Measurements from ENCODE around the gene YIF1A. TPM values are rescaled to one million over a fixed set of nuclear protein-coding genes. Genes with fewer than 3 reads are reported as not detected.

YIF1A gene
- total and polyA plus RNA-seq, 2 of the 4 experiments (the other 2 are of a cell fraction), result 128 to 207 TPM

DNA sequence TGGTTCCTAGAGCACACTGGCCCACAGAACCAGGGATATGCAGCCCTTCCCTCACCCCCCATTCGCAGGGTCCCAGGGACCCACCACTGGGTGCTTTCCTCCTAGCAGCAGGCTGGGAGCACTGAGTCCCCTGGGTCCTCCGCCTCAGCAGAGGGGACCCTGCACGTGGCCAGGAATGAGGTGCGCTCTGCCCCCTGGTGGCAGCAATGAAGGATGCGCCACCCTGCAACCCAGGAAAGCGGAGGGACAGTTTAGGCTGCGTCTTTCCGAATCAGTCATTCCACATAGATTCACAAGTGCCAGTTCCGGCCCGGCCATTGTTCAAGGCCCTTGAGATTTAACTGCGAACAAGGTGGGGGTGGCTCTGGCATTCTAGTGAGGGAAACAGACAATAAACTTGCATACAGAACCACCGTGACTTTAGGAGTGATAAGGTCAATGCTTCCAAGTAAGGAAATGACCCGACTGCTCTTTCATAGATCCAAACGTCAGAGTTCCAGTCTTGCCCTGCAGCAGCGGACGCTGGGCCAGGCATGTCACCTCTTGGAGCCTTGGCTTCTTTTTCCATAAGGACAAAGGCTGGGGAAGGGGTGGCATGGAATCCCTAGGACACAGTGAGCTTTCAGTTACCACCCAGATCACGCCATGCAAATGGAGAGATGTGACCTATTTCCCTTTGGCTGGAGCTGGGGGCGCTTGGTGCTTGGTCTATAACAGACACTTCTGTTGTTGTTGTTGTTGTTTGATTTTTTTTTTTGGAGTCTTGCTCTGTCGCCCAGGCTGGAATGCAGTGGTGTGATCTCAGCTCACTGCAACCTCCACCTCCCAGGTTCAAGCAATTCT lies 39.6 kb upstream of the YIF1A start:
- peak overlapping the region; percentile 90; the same call in 1 of the 2 replicates for H3K56ac ChIP-seq (ENCODE audit: extremely low read depth, insufficient read depth, low read length)
- H3K9me3 ChIP-seq (ENCODE audit: control insufficient read depth, insufficient read depth, low read length), result no peaks in the 10 kb centered on the region
- H2BK15ac ChIP-seq (ENCODE audit: low read depth, low read length), result peak overlapping the region; percentile 100; the same call in 2 of the 3 replicates
- peak overlapping the region; percentile 100 for H2BK120ac ChIP-seq (ENCODE audit: low read depth, low read length)
- no peak overlapping the region for H3K4me3 ChIP-seq (ENCODE audit: insufficient read depth, low read depth, low read length)
- peaks cover 0 to 48% of the 10 kb centered on the region in 2 experiments for H3K79me1 ChIP-seq (ENCODE audit: low read depth in 1 of 2, low read length in 2 of 2)
- peaks cover 43% of the 10 kb centered on the region for H3K4me1 ChIP-seq (ENCODE audit: control insufficient read depth, insufficient read depth, low read length)
- peak overlapping the region; percentile 100 for H3K14ac ChIP-seq (replicated peaks; ENCODE audit: low read depth, low read length)
- H2BK5ac ChIP-seq (ENCODE audit: low read depth, low read length, poor library complexity, severe bottlenecking), result peak overlapping the region; percentile 100
- peak overlapping the region; percentile 94 for H2AFZ ChIP-seq (replicated peaks; ENCODE audit: low read length, poor library complexity)
- no peaks in the 10 kb centered on the region for H3K27me3 ChIP-seq (ENCODE audit: control insufficient read depth, insufficient read depth, low read length)
- WGBS, 2 experiments (ENCODE audit: extremely low coverage in 2 of 2, insufficient read length in 1 of 2), result 15% methylated on average over 4 of the region's 19 CpGs; no CpG with 5 or more reads in 1 of the 2 experiments
- DNase-seq (peak; percentile 70), ATAC-seq (ENCODE audit: low read depth) (peak; percentile 73)
- BruUV-seq (replicated peaks), result no TSS peak
- CTCF ChIA-PET, result interaction anchor here (0.6 to 2.2 kb wide), 3 partner anchors 16 to 35 kb away, joined by 4 to 6 read pairs (median 4); no protein-coding TSS in a partner anchor
- H3K36me3 ChIP-seq (ENCODE audit: control insufficient read depth, insufficient read depth, low read length), result peaks cover 13% of the 10 kb centered on the region
- peak overlapping the region; percentile 35; the same call in 1 of the 2 replicates for H3K9ac ChIP-seq (ENCODE audit: low read depth, low read length)
- intact Hi-C loops (cut with micrococcal nuclease), result loop anchor here (1.0 kb wide), 3 partner anchors 16 to 106 kb away; partner anchors contain the start of gene YIF1A
- peak overlapping the region; percentile 22; the same call in 1 of the 2 replicates for H3K18ac ChIP-seq (ENCODE audit: low read depth, low read length)
- in situ Hi-C loops (cut with MboI; ENCODE audit: low sequenced_read_pairs), result no loop called here
- H3K27ac ChIP-seq (ENCODE audit: insufficient read depth, low read length), result peak overlapping the region; percentile 95
- H4K20me1 ChIP-seq (ENCODE audit: insufficient read depth, low read length), result no peaks in the 10 kb centered on the region; the same call in 1 of the 2 replicates
- peaks cover 29% of the 10 kb centered on the region for H3K9me1 ChIP-seq (ENCODE audit: insufficient read depth, low read length)
- POLR2A ChIA-PET (ENCODE audit: unreplicated experiment), result interaction anchor here (0.6 to 1.1 kb wide), 3 partner anchors 15 to 291 kb away, joined by 4 to 7 read pairs (median 7); no protein-coding TSS in a partner anchor
- peak overlapping the region; percentile 100 for H2BK20ac ChIP-seq (ENCODE audit: low read depth, low read length)
- H3K23ac ChIP-seq (ENCODE audit: low read depth, low read length), result peak overlapping the region; percentile 49
- H3K4me2 ChIP-seq (ENCODE audit: low read depth, low read length), result peak overlapping the region; percentile 18
- H2AK5ac ChIP-seq (ENCODE audit: low read depth, low read length), result peak overlapping the region; percentile 100
- H4K8ac ChIP-seq (ENCODE audit: low read depth in 2 of 2, low read length in 2 of 2), result peak overlapping the region; percentile 81 to 100
- dilution Hi-C loops (cut with HindIII; ENCODE audit: low sequenced_read_pairs, unreplicated experiment), result no loop called here
- H3K4ac ChIP-seq (ENCODE audit: low read depth, low read length), result peak overlapping the region; percentile 100
- peak overlapping the region; percentile 100 for H4K91ac ChIP-seq (ENCODE audit: insufficient read depth, low read depth, low read length)
- H4K5ac ChIP-seq (ENCODE audit: low read depth, low read length), result peak overlapping the region; percentile 96
- peak overlapping the region; percentile 100 for H2AK9ac ChIP-seq (replicated peaks; ENCODE audit: low read depth, low read length, poor library complexity)
- TF ChIP-seq SMC3 (IDR thresholded peaks at IDR 0.05; ENCODE audit: low read depth, low read length) (peak; percentile 86), RAD21 (IDR thresholded peaks at IDR 0.05; ENCODE audit: low read length) (peak; percentile 84), BHLHE40 (IDR thresholded peaks at IDR 0.05; ENCODE audit: low read depth, low read length) (peak; percentile 84), RCOR1 (IDR thresholded peaks at IDR 0.05; ENCODE audit: insufficient replicate concordance, low read length) (no peak), MAFK (IDR thresholded peaks at IDR 0.05; ENCODE audit: low read depth, low read length) (no peak), NFE2L2 (IDR thresholded peaks at IDR 0.05; ENCODE audit: low read depth, low read length) (no peak), RFX5 (IDR thresholded peaks at IDR 0.05; ENCODE audit: low read depth, low read length) (no peak), MAZ (IDR thresholded peaks at IDR 0.05; ENCODE audit: borderline replicate concordance, low read depth, low read length) (peak; percentile 19; the same call in 1 of the 2 replicates), POLR2A (IDR thresholded peaks at IDR 0.05; ENCODE audit: low read depth, low read length) (peak; percentile 40), CHD1 (IDR thresholded peaks at IDR 0.05; ENCODE audit: low read depth, low read length) (no peak), FOS (IDR thresholded peaks at IDR 0.05; ENCODE audit: low read depth, low read length) (no peak), CEBPB (IDR thresholded peaks at IDR 0.05; ENCODE audit: low read depth, low read length) (no peak), MXI1 (IDR thresholded peaks at IDR 0.05; ENCODE audit: borderline replicate concordance, low read depth, low read length) (peak; percentile 71)
- TF ChIP-seq, protein P1, sequence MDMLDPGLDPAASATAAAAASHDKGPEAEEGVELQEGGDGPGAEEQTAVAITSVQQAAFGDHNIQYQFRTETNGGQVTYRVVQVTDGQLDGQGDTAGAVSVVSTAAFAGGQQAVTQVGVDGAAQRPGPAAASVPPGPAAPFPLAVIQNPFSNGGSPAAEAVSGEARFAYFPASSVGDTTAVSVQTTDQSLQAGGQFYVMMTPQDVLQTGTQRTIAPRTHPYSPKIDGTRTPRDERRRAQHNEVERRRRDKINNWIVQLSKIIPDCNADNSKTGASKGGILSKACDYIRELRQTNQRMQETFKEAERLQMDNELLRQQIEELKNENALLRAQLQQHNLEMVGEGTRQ (IDR thresholded peaks at IDR 0.05; ENCODE audit: low read depth, low read length), result peak; percentile 84
- TF ChIP-seq, protein P2, sequence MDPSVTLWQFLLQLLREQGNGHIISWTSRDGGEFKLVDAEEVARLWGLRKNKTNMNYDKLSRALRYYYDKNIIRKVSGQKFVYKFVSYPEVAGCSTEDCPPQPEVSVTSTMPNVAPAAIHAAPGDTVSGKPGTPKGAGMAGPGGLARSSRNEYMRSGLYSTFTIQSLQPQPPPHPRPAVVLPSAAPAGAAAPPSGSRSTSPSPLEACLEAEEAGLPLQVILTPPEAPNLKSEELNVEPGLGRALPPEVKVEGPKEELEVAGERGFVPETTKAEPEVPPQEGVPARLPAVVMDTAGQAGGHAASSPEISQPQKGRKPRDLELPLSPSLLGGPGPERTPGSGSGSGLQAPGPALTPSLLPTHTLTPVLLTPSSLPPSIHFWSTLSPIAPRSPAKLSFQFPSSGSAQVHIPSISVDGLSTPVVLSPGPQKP (IDR thresholded peaks at IDR 0.05; ENCODE audit: borderline replicate concordance, low read depth, low read length), result no peak
